Tibial nerve (tissue), 4 donors: ENCODE measurements around the gene DDAH1. TPM values are rescaled to one million over a fixed set of nuclear protein-coding genes. Genes with fewer than 3 reads are reported as not detected.

ENCODE experiments used
- DNase-seq, 2 donors: peaks; one replicate each; pipeline ENCODE4 v3.0.0-alpha.2; 2019; ENCODE audit warnings: low spot score in 2 of 2
- H3K27ac ChIP-seq, 4 donors: fragments of 200-600 bp; sonication (generic) in 3 of 4; one replicate each; pipeline ENCODE4 v1.5.1; 2017 to 2019; ENCODE audit warnings: mild to moderate bottlenecking in 1 of 4
- H3K27me3 ChIP-seq, 2 donors: fragments of 200-600 bp; sonication (generic) in 1 of 2; one replicate each; pipeline versions ENCODE4 v1.5.1 to v1.6.0; 2017 to 2019
- H3K36me3 ChIP-seq, 3 donors: fragments of 200-600 bp; sonication (generic); one replicate each; pipeline ENCODE4 v1.5.1; 2018 to 2019
- H3K4me1 ChIP-seq, 4 donors: fragments of 200-600 bp; sonication (generic) in 3 of 4; one replicate each; pipeline ENCODE4 v1.5.1; 2017 to 2019
- H3K4me3 ChIP-seq, 4 donors: fragments of 200-600 bp; sonication (generic) in 3 of 4; one replicate each; pipeline ENCODE4 v1.5.1; 2017 to 2019; ENCODE audit warnings: mild to moderate bottlenecking in 1 of 4, moderate library complexity in 1 of 4
- H3K9me3 ChIP-seq, 4 donors: fragments of 200-600 bp; sonication (generic) in 3 of 4; one replicate each; pipeline ENCODE4 v1.5.1; 2017 to 2019
- EP300 ChIP-seq, 2 donors: sonication (generic); formaldehyde crosslinking; IDR thresholded peaks; one replicate each; pipeline ENCODE4 v1.6.1; 2017; ENCODE audit warnings: antibody characterized with exemption in 2 of 2, mild to moderate bottlenecking in 1 of 2
- POLR2A ChIP-seq, 2 donors: fragments of 450-650 bp; IDR thresholded peaks; one replicate each; pipeline ENCODE4 v1.6.1; 2017; ENCODE audit warnings: antibody characterized with exemption in 2 of 2, mild to moderate bottlenecking in 2 of 2, moderate library complexity in 2 of 2
- WGBS, 2 donors: methylation state at CpG; one replicate each; pipeline ENCODE4 v1.1.5; 2018; 5-methylcytosine and 5-hydroxymethylcytosine counted together
- total RNA-seq, 4 donors: library from RNA; depleted of rRNA; stranded (reverse); fragments of >200 nt; gene quantifications; one replicate each; pipeline ENCODE4 v1.1.0, GENCODE V29; 2016
- TF ChIP-seq, protein P1 (sequence below), 5 experiments: fragments of 200-600 bp in 3 of 5; fragments of 450-650 bp in 2 of 5; sonication (generic) in 3 of 5; IDR thresholded peaks; one replicate each; pipeline ENCODE4 v1.5.1; 2016 to 2019; ENCODE audit warnings: antibody characterized with exemption in 5 of 5, mild to moderate bottlenecking in 3 of 5, moderate library complexity in 2 of 5

Gene DDAH1
- total RNA-seq, 4 donors from 2014 or later, result 17.7 to 23.4 (median 21.8) TPM

DNA sequence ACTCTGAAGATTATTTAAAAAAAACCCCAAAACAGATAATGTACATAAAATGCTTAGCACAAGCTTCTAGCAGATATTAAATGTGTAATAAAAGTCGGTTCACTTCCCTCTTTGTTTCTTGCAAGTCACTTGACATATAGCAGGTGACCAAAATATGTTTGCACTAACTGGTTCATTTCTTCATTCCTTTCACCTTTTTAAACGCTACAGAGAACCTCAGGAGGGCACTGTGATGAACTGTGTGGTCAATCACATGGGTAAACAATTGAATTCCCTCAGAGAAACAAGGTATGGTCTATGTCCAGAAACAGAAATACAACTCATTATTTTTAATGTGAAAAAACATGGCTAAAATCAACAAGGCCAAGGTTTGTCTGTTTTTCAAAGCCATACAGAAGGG is 137.2 kb downstream of the DDAH1 start:
- Histone ChIP-seq H3K4me1 (peaks cover 0 to 20% (median 0%) of the 10 kb centered on the region in 4 donors), H3K27ac (no peak overlapping the region), H3K4me3 (no peak overlapping the region), H3K9me3 (no peaks in the 10 kb centered on the region), H3K27me3 (no peaks in the 10 kb centered on the region), H3K36me3 (no peaks in the 10 kb centered on the region)
- WGBS, 2 donors, result 67% methylated on average over 2 of the region's 2 CpGs
- DNase-seq, result no peak
- TF ChIP-seq POLR2A (IDR thresholded peaks at IDR 0.05) (no peak), EP300 (IDR thresholded peaks at IDR 0.05) (no peak)
- TF ChIP-seq, protein P1, sequence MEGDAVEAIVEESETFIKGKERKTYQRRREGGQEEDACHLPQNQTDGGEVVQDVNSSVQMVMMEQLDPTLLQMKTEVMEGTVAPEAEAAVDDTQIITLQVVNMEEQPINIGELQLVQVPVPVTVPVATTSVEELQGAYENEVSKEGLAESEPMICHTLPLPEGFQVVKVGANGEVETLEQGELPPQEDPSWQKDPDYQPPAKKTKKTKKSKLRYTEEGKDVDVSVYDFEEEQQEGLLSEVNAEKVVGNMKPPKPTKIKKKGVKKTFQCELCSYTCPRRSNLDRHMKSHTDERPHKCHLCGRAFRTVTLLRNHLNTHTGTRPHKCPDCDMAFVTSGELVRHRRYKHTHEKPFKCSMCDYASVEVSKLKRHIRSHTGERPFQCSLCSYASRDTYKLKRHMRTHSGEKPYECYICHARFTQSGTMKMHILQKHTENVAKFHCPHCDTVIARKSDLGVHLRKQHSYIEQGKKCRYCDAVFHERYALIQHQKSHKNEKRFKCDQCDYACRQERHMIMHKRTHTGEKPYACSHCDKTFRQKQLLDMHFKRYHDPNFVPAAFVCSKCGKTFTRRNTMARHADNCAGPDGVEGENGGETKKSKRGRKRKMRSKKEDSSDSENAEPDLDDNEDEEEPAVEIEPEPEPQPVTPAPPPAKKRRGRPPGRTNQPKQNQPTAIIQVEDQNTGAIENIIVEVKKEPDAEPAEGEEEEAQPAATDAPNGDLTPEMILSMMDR (IDR thresholded peaks at IDR 0.05), result no peak

DNA sequence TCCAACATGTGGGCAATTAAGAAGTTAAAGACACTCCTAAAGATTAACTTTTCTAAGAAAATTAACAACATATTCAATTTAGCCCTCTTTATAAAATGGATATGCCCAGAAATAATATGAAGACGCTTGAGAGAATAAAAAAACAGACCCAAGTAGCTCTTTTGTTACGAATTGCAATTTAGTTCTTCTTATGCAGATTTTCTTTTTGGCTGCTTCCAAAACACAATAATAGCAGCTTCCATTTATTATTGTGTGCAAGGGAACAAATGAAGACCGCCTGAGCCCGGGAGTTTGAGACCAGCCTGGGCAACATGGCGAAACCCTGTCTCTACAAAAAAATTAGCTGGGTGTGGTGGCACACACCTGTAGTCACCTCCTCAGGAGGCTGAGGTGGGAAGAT is 138.1 kb downstream of the DDAH1 start:
- no peaks in the 10 kb centered on the region for H3K36me3 ChIP-seq
- no peak for DNase-seq
- TF ChIP-seq, protein P1 (IDR thresholded peaks at IDR 0.05), result no peak
- no peak for TF ChIP-seq POLR2A (IDR thresholded peaks at IDR 0.05)
- TF ChIP-seq EP300 (IDR thresholded peaks at IDR 0.05), result no peak
- peaks cover 0 to 20% (median 0%) of the 10 kb centered on the region in 4 donors for H3K4me1 ChIP-seq
- no peaks in the 10 kb centered on the region for H3K27me3 ChIP-seq
- H3K4me3 ChIP-seq, result no peak overlapping the region
- 94% methylated on average over 5 of the region's 5 CpGs for WGBS, 2 donors
- H3K9me3 ChIP-seq, result no peaks in the 10 kb centered on the region
- H3K27ac ChIP-seq, result no peak overlapping the region

DNA sequence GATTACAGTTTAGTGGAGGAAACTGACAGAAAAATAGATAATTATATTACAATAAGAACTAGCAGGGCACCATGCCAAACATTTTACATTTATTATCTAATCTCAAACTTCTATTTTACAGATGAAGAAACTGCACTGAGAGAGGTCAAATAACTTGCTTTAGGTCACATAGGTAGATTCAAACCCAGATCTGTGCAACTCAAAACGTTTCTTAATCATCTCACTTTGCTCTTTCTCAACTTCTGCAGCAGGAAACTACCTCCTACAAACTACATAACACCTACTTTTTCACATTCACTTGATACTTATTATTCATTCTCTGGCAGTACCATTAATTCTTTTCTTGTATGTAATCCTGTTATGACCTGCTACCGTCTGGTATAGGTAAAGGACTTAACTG is 138.6 kb downstream of the DDAH1 start:
- no peaks in the 10 kb centered on the region for H3K9me3 ChIP-seq
- WGBS, 2 donors, result 76 to 78% methylated on average over 2 of the region's 2 CpGs
- no peak overlapping the region for H3K27ac ChIP-seq
- DNase-seq, result no peak
- no peaks in the 10 kb centered on the region for H3K27me3 ChIP-seq
- peaks cover 0 to under 1% (median 0%) of the 10 kb centered on the region in 3 donors for H3K36me3 ChIP-seq
- peaks cover 0 to 19% (median 0%) of the 10 kb centered on the region in 4 donors for H3K4me1 ChIP-seq
- no peak overlapping the region for H3K4me3 ChIP-seq
- TF ChIP-seq, protein P1 (IDR thresholded peaks at IDR 0.05), result no peak
- TF ChIP-seq EP300 (IDR thresholded peaks at IDR 0.05), result no peak
- no peak for TF ChIP-seq POLR2A (IDR thresholded peaks at IDR 0.05)

DNA sequence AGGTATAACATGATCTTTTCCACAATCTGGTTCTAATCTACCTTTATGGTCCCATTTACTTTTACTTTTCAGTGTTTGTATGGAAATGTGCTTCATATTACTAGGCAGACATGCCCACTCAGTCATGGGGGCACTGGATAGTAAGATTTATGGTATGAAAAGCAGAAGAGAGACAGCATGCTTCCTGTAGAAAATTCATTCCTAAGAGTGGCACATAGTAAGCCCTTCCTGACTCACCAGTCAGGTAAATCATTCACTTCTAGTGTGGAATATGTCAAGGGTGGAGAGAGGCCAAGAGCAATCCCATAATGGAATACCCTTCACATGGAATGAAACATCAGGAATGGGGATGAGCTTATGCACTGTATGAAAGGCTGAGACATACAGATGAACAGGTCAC is 139.0 kb downstream of the DDAH1 start:
- Histone ChIP-seq H3K27ac (no peak overlapping the region), H3K4me1 (peaks cover 0 to 14% (median 0%) of the 10 kb centered on the region in 4 donors), H3K9me3 (no peaks in the 10 kb centered on the region), H3K4me3 (no peak overlapping the region), H3K36me3 (peaks cover 0 to 4% (median 0%) of the 10 kb centered on the region in 3 donors), H3K27me3 (no peaks in the 10 kb centered on the region)
- DNase-seq, result no peak
- TF ChIP-seq, protein P1 (IDR thresholded peaks at IDR 0.05), result no peak
- TF ChIP-seq POLR2A (IDR thresholded peaks at IDR 0.05), result no peak
- TF ChIP-seq EP300 (IDR thresholded peaks at IDR 0.05), result no peak

DNA sequence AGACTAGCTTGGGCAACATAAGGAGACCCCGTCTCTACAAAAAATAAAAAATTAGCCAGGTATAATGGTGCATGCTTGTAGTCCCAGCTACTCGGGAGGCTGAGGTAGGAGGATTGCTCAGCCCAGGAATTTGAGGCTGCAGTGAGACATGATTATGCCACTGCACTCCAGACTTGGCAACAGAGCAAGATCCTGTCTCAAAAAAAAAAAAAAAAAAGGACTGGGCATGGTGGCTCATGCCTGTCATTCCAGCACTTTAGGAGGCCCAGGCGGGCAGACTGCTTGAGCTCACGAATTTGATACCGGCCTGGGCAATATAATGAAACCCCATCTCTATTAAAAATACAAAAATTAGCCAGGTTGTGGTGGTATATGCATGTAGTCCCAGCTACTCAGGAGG is 141.2 kb downstream of the DDAH1 start:
- Histone ChIP-seq H3K9me3 (no peaks in the 10 kb centered on the region), H3K27me3 (no peaks in the 10 kb centered on the region), H3K4me1 (no peaks in the 10 kb centered on the region), H3K27ac (no peak overlapping the region), H3K4me3 (no peak overlapping the region), H3K36me3 (peaks cover 0 to 4% (median 0%) of the 10 kb centered on the region in 3 donors)
- TF ChIP-seq EP300 (IDR thresholded peaks at IDR 0.05) (no peak), POLR2A (IDR thresholded peaks at IDR 0.05) (no peak)
- TF ChIP-seq, protein P1 (IDR thresholded peaks at IDR 0.05), result no peak
- 89 to 95% methylated on average over 5 of the region's 5 CpGs for WGBS, 2 donors
- no peak for DNase-seq
